ENCODE results near the gene IDI1. TPM values are rescaled to one million over a fixed set of nuclear protein-coding genes. Genes with fewer than 3 reads are reported as not detected.
A peak's percentile ranks its signal among the peaks of the same experiment; 100 is the strongest.

IDI1 gene
- total RNA-seq, 2 donors from 2014 or later, result 30.9 to 36.8 TPM

DNA sequence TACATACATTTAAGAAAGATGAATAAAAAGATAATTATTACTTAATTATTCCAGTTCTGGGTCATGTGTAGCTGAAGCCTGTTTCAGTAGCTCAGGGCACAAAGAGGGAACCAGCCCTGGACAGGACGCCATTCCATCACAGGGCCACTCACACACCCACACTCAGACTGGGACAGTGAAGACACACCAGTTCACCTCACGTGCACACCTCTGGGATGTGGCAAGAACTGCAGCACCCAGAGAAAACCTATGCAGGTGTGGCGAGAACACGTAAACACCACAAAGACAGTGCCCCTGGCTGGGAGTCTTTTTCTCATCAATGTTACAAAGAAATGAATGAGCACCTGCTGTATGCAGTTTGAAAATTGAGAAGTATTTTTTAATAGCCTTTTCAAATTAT lies 1.6 kb upstream of the IDI1 start:
- Histone ChIP-seq H3K27me3 (replicated peaks; ENCODE audit: insufficient read depth) (no peaks in the 10 kb centered on the region), H3K27ac (peak overlapping the region; percentile 99 to 100), H3K36me3 (no peaks in the 10 kb centered on the region), H3K4me3 (peak overlapping the region in 1 of 2 donors; percentile 83), H3K9me3 (no peaks in the 10 kb centered on the region), H3K4me1 (replicated peaks) (peaks cover 16% of the 10 kb centered on the region)
- no peak for DNase-seq (ENCODE audit: low spot score)
- 59% methylated on average over 4 of the region's 4 CpGs for WGBS
- intact Hi-C loops (cut with DNase I), result loop anchor here (10.0 kb wide), 1 partner anchor 356 kb away; no protein-coding TSS in a partner anchor
- TF ChIP-seq POLR2A (IDR thresholded peaks at IDR 0.05) (no peak), POLR2AphosphoS5 (IDR thresholded peaks at IDR 0.05) (no peak)
- TF ChIP-seq, protein P1, sequence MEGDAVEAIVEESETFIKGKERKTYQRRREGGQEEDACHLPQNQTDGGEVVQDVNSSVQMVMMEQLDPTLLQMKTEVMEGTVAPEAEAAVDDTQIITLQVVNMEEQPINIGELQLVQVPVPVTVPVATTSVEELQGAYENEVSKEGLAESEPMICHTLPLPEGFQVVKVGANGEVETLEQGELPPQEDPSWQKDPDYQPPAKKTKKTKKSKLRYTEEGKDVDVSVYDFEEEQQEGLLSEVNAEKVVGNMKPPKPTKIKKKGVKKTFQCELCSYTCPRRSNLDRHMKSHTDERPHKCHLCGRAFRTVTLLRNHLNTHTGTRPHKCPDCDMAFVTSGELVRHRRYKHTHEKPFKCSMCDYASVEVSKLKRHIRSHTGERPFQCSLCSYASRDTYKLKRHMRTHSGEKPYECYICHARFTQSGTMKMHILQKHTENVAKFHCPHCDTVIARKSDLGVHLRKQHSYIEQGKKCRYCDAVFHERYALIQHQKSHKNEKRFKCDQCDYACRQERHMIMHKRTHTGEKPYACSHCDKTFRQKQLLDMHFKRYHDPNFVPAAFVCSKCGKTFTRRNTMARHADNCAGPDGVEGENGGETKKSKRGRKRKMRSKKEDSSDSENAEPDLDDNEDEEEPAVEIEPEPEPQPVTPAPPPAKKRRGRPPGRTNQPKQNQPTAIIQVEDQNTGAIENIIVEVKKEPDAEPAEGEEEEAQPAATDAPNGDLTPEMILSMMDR (IDR thresholded peaks at IDR 0.05), result no peak

DNA sequence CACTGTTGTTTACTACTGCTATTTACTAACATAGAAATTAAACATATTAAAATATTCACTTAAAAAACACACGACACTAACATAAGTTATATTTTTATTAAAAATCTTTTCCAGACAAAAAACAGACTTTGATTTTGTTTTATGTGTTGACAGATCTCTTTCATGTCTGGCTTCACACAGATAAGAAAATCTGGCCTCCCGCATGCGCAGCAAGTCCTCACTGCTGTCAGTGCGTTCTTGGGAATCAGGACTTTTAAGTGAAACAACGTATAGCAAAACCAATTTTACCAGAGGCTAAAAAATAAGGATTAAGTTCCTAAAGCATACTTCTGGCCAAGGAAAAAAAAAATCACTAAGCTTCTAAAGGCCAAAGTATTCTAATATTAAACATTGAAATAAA lies 1.2 kb upstream of the IDI1 start:
- WGBS, result 38% methylated on average over 5 of the region's 5 CpGs
- Histone ChIP-seq H3K4me3 (peak overlapping the region; percentile 80 to 83), H3K27me3 (replicated peaks; ENCODE audit: insufficient read depth) (no peaks in the 10 kb centered on the region), H3K4me1 (replicated peaks) (peaks cover 12% of the 10 kb centered on the region), H3K9me3 (no peaks in the 10 kb centered on the region), H3K36me3 (no peaks in the 10 kb centered on the region), H3K27ac (peak overlapping the region; percentile 99 to 100)
- DNase-seq (ENCODE audit: low spot score), result no peak
- TF ChIP-seq, protein P1 (IDR thresholded peaks at IDR 0.05), result no peak
- TF ChIP-seq POLR2AphosphoS5 (IDR thresholded peaks at IDR 0.05), result no peak
- TF ChIP-seq POLR2A (IDR thresholded peaks at IDR 0.05), result no peak
- intact Hi-C loops (cut with DNase I), result loop anchor here (10.0 kb wide), 1 partner anchor 355 kb away; no protein-coding TSS in a partner anchor

DNA sequence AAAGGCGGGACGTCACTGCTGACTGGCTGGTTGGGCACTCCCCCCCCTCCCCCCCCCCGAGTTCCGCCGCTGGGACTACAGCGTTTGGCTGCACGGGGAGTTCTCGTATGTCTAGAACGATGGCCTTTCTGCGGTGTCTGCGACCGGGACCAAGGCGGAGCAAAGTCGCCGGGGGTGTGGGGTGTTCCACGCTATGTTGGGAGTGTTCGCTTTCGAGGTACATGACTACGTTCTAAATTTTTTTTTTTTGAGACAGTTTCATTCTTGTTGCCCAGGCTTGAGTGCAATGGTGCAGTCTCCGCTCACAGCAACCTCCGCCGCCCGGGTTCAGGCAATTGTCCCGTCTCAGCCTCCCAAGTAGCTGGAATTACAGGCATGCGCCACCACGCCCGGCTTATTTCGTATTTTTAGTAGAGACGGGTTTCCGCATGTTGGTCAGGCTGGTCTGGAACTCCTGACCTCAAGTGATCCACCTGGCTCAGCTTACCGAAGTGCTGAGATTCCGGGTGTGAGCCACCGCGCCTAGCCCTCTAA lies 573 bp upstream of the IDI1 start:
- no peaks in the 10 kb centered on the region for H3K36me3 ChIP-seq
- no peak for DNase-seq (ENCODE audit: low spot score)
- TF ChIP-seq, protein P1 (IDR thresholded peaks at IDR 0.05), result no peak
- TF ChIP-seq POLR2A (IDR thresholded peaks at IDR 0.05) (no peak), POLR2AphosphoS5 (IDR thresholded peaks at IDR 0.05) (no peak)
- intact Hi-C loops (cut with DNase I), result loop anchor here (2.0 to 5.0 kb wide), 2 partner anchors 61 to 117 kb away; partner anchors contain the start of genes GTPBP4 and LARP4B
- peak overlapping the region; percentile 80 to 83 for H3K4me3 ChIP-seq
- under 1% methylated on average over 33 of the region's 34 CpGs for WGBS
- H3K9me3 ChIP-seq, result no peaks in the 10 kb centered on the region
- no peaks in the 10 kb centered on the region for H3K27me3 ChIP-seq (replicated peaks; ENCODE audit: insufficient read depth)
- H3K4me1 ChIP-seq (replicated peaks), result peaks cover 7% of the 10 kb centered on the region
- peak overlapping the region; percentile 99 to 100 for H3K27ac ChIP-seq

DNA sequence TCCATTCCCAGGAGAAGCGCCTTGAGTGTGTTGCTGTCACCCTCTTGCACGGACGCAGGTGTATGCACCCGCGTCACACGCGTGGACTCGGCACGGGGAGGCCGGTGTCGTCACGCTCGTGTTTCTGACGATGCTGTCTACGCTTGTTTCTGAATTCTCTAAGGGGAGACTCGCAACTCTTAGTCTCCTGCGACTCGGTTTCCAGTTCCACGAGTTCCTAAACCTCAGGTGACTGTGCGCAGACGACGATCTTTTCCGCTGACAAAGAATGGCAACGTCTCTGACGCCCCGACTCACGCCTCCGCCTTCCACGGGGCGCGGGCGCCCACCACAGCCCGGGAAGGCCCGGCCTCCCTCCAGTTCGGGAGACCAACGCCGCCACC lies 579 bp downstream of the IDI1 start:
- H3K27ac ChIP-seq, result peak overlapping the region; percentile 99 to 100

More for the DNA sequence above, 579 bp downstream of the IDI1 start:
- no peak for DNase-seq (ENCODE audit: low spot score)
- Histone ChIP-seq H3K27me3 (replicated peaks; ENCODE audit: insufficient read depth) (no peaks in the 10 kb centered on the region), H3K4me1 (replicated peaks) (peaks cover 3% of the 10 kb centered on the region), H3K9me3 (no peaks in the 10 kb centered on the region), H3K36me3 (no peaks in the 10 kb centered on the region), H3K4me3 (peak overlapping the region; percentile 80 to 83)
- WGBS, result under 1% methylated on average over 37 of the region's 37 CpGs
- TF ChIP-seq, protein P1 (IDR thresholded peaks at IDR 0.05), result no peak
- no peak for TF ChIP-seq POLR2A (IDR thresholded peaks at IDR 0.05)
- TF ChIP-seq POLR2AphosphoS5 (IDR thresholded peaks at IDR 0.05), result no peak
- intact Hi-C loops (cut with DNase I), result loop anchor here (2.0 to 5.0 kb wide), 2 partner anchors 60 to 116 kb away; partner anchors contain the start of genes GTPBP4 and LARP4B
